Measurements from ENCODE around the gene ABCF2. TPM values are rescaled to one million over a fixed set of nuclear protein-coding genes. Genes with fewer than 3 reads are reported as not detected.

The ABCF2 gene
- total RNA-seq, 1 donor from 2014 or later: 85.4 TPM

DNA sequence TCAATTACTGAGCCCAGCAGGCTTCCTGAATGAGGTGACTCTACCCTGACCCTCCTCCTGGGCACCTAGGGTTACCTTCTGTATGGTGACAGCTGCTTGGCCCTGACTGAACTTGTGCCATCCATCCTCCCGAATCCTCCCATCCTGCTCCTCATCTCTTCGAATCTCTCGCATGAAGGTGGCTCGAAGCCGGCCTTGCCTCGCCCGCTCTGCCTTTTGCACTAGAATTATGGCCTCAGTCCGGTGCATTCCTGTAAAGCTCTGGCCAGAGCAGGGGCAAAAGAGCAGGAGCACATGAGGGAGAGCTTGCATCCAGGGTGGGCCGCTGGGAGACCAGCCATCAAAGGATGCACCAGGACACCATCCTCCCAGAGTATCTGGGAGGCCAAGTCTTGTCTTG lies 24.2 kb downstream of the ABCF2 start:
- H3K27ac Mint-ChIP-seq: no peak overlapping the region
- peaks cover 13% of the 10 kb centered on the region for H3K4me1 Mint-ChIP-seq (ENCODE audit: low read depth)
- H3K36me3 Mint-ChIP-seq (ENCODE audit: low read depth): no peaks in the 10 kb centered on the region
- no peaks in the 10 kb centered on the region for H3K9me3 Mint-ChIP-seq
- DNase-seq (ENCODE audit: low spot score): no peak
- peaks cover 13% of the 10 kb centered on the region for H3K27me3 Mint-ChIP-seq (ENCODE audit: insufficient read depth)
- intact Hi-C loops (cut with micrococcal nuclease): no loop called here
- no peak overlapping the region for H3K4me3 Mint-ChIP-seq

DNA sequence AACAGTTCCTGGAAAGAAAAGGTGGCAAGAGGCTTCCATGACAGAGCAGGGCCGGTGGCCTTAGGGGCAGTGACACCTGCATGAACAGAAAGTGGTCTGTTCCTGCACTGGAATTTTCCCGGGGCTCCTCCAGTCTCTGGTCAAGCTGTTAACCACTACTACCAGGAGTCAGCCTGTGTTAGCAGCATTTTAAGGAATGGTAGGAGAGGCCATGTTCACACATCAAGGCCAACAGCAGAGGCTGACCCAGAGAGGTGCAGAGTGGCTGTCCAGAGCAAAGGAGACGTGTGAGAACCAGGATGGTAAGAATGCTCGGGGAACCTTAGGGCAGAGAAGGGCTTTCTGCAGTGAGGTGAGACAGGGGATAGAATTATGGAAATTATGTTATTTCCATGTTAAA lies 25.3 kb downstream of the ABCF2 start:
- no peak overlapping the region for H3K4me3 Mint-ChIP-seq
- intact Hi-C loops (cut with micrococcal nuclease): no loop called here
- peaks cover 2% of the 10 kb centered on the region for H3K4me1 Mint-ChIP-seq (ENCODE audit: low read depth)
- no peak for DNase-seq (ENCODE audit: low spot score)
- H3K27me3 Mint-ChIP-seq (ENCODE audit: insufficient read depth): peaks cover 12% of the 10 kb centered on the region
- H3K9me3 Mint-ChIP-seq: no peaks in the 10 kb centered on the region
- no peaks in the 10 kb centered on the region for H3K36me3 Mint-ChIP-seq (ENCODE audit: low read depth)
- H3K27ac Mint-ChIP-seq: no peak overlapping the region

DNA sequence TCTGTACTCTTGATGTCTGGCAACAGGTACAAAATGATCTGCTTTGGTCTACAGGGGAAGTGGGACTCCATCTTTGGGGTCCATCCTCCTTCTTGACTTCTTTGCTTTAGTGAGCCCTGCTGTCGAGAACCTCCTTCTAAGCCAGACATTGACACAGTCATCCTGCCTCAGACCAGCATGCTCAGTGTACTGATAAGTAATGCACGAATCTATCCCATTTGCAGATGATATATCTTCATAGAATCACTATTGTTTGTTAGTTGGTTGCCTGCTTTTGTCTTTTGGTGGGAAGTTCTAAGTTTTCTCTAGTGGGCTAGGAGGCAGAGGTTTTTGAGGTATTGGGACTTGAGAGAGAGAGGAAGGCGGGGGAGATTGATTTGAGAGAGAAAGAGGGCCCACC lies 25.7 kb downstream of the ABCF2 start:
- Mint-ChIP-seq H3K9me3 (no peaks in the 10 kb centered on the region), H3K27me3 (ENCODE audit: insufficient read depth) (peaks cover 10% of the 10 kb centered on the region), H3K4me3 (no peak overlapping the region), H3K36me3 (ENCODE audit: low read depth) (no peaks in the 10 kb centered on the region), H3K4me1 (ENCODE audit: low read depth) (no peaks in the 10 kb centered on the region), H3K27ac (no peak overlapping the region)
- DNase-seq (ENCODE audit: low spot score): no peak
- intact Hi-C loops (cut with micrococcal nuclease): no loop called here

GRCh38 chr7:151198945-151199848 lies 27.8 kb downstream of the ABCF2 start:
- Mint-ChIP-seq H3K27me3 (ENCODE audit: insufficient read depth) (peaks cover 14% of the 10 kb centered on the region), H3K36me3 (ENCODE audit: low read depth) (no peaks in the 10 kb centered on the region), H3K4me3 (no peak overlapping the region), H3K9me3 (no peaks in the 10 kb centered on the region), H3K4me1 (ENCODE audit: low read depth) (no peaks in the 10 kb centered on the region), H3K27ac (no peak overlapping the region)
- no peak for DNase-seq (ENCODE audit: low spot score)
- intact Hi-C loops (cut with micrococcal nuclease): no loop called here

DNA sequence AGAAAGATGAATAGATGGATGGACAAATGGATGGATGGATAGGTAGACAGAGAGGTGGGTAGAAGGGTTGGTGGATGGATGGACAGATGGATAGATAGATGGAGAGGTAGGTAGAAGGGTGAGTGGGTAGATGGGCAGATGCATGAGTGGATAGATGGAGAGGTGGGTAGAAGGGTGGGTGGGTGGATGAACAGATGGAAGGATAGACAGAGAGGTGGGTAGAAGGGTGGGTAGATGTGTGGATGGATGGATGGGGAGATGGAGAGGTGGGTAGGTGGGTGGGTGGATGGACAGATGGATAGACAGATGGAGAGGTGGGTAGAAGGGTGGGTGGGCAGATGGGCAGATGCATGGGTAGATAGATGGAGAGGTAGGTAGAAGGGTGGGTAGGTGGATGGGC lies 29.1 kb downstream of the ABCF2 start:
- intact Hi-C loops (cut with micrococcal nuclease): no loop called here
- H3K4me1 Mint-ChIP-seq (ENCODE audit: low read depth): no peaks in the 10 kb centered on the region
- no peaks in the 10 kb centered on the region for H3K9me3 Mint-ChIP-seq
- no peaks in the 10 kb centered on the region for H3K36me3 Mint-ChIP-seq (ENCODE audit: low read depth)
- no peak overlapping the region for H3K4me3 Mint-ChIP-seq
- peaks cover 10% of the 10 kb centered on the region for H3K27me3 Mint-ChIP-seq (ENCODE audit: insufficient read depth)
- no peak for DNase-seq (ENCODE audit: low spot score)
- H3K27ac Mint-ChIP-seq: no peak overlapping the region

- H3K4me3 Mint-ChIP-seq: no peak overlapping the region
- peaks cover 8% of the 10 kb centered on the region for H3K27me3 Mint-ChIP-seq (ENCODE audit: insufficient read depth)
- H3K4me1 Mint-ChIP-seq (ENCODE audit: low read depth): no peaks in the 10 kb centered on the region
- H3K36me3 Mint-ChIP-seq (ENCODE audit: low read depth): no peaks in the 10 kb centered on the region
- intact Hi-C loops (cut with micrococcal nuclease): no loop called here
- H3K9me3 Mint-ChIP-seq: no peaks in the 10 kb centered on the region
- no peak for DNase-seq (ENCODE audit: low spot score)
- H3K27ac Mint-ChIP-seq: no peak overlapping the region
Observed at GRCh38 chr7:151195616-151196450, 31.2 kb downstream of the ABCF2 start.

DNA sequence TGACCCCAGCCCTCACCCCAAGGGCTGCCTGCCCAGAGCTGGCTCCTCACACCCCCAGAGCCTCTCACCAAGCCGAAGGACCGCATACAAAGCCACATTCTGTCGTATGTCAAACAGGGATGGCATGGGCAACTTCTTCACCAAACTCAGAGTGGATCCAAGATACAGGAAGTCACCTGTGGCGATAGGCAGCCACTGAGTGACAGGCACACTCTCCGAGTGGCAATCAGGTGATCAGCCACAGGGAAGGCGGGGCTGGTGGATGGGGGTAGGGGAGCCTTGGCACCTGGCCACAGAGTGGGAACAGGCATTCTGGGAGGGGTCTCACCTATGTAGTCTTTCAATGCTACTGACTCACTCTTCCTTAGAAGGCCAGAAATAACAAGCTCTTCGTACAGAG lies 32.8 kb downstream of the ABCF2 start:
- no peak for DNase-seq (ENCODE audit: low spot score)
- Mint-ChIP-seq H3K4me3 (no peak overlapping the region), H3K27me3 (ENCODE audit: insufficient read depth) (peaks cover 13% of the 10 kb centered on the region), H3K4me1 (ENCODE audit: low read depth) (no peaks in the 10 kb centered on the region), H3K36me3 (ENCODE audit: low read depth) (no peaks in the 10 kb centered on the region), H3K27ac (no peak overlapping the region), H3K9me3 (no peaks in the 10 kb centered on the region)
- intact Hi-C loops (cut with micrococcal nuclease): no loop called here

GRCh38 chr7:151193203-151193978 lies 33.6 kb downstream of the ABCF2 start:
- Mint-ChIP-seq H3K27me3 (ENCODE audit: insufficient read depth) (peaks cover 13% of the 10 kb centered on the region), H3K9me3 (no peaks in the 10 kb centered on the region), H3K4me1 (ENCODE audit: low read depth) (no peaks in the 10 kb centered on the region), H3K36me3 (ENCODE audit: low read depth) (no peaks in the 10 kb centered on the region), H3K4me3 (no peak overlapping the region), H3K27ac (no peak overlapping the region)
- intact Hi-C loops (cut with micrococcal nuclease): no loop called here
- no peak for DNase-seq (ENCODE audit: low spot score)

- DNase-seq (ENCODE audit: low spot score): no peak
- H3K27ac Mint-ChIP-seq: no peak overlapping the region
- no peaks in the 10 kb centered on the region for H3K4me1 Mint-ChIP-seq (ENCODE audit: low read depth)
- H3K9me3 Mint-ChIP-seq: no peaks in the 10 kb centered on the region
- peaks cover 13% of the 10 kb centered on the region for H3K27me3 Mint-ChIP-seq (ENCODE audit: insufficient read depth)
- no peak overlapping the region for H3K4me3 Mint-ChIP-seq
- no peaks in the 10 kb centered on the region for H3K36me3 Mint-ChIP-seq (ENCODE audit: low read depth)
- intact Hi-C loops (cut with micrococcal nuclease): no loop called here
Observed at GRCh38 chr7:151192002-151192539, 34.9 kb downstream of the ABCF2 start.

- no peak for DNase-seq (ENCODE audit: low spot score)
- no peaks in the 10 kb centered on the region for H3K4me1 Mint-ChIP-seq (ENCODE audit: low read depth)
- no peak overlapping the region for H3K27ac Mint-ChIP-seq
- no peak overlapping the region for H3K4me3 Mint-ChIP-seq
- no peaks in the 10 kb centered on the region for H3K36me3 Mint-ChIP-seq (ENCODE audit: low read depth)
- intact Hi-C loops (cut with micrococcal nuclease): no loop called here
- H3K27me3 Mint-ChIP-seq (ENCODE audit: insufficient read depth): peaks cover 13% of the 10 kb centered on the region
- no peaks in the 10 kb centered on the region for H3K9me3 Mint-ChIP-seq
Observed at GRCh38 chr7:151191544-151191943, 35.5 kb downstream of the ABCF2 start.

- peaks cover 7% of the 10 kb centered on the region for H3K27me3 Mint-ChIP-seq (ENCODE audit: insufficient read depth)
- no peak for DNase-seq (ENCODE audit: low spot score)
- no peak overlapping the region for H3K27ac Mint-ChIP-seq
- intact Hi-C loops (cut with micrococcal nuclease): no loop called here
- no peaks in the 10 kb centered on the region for H3K36me3 Mint-ChIP-seq (ENCODE audit: low read depth)
- H3K9me3 Mint-ChIP-seq: no peaks in the 10 kb centered on the region
- H3K4me1 Mint-ChIP-seq (ENCODE audit: low read depth): no peaks in the 10 kb centered on the region
- no peak overlapping the region for H3K4me3 Mint-ChIP-seq
Observed at GRCh38 chr7:151189038-151189437, 38.0 kb downstream of the ABCF2 start.

GRCh38 chr7:151188252-151188542 lies 38.8 kb downstream of the ABCF2 start:
- no peaks in the 10 kb centered on the region for H3K4me1 Mint-ChIP-seq (ENCODE audit: low read depth)
- DNase-seq (ENCODE audit: low spot score): no peak
- H3K36me3 Mint-ChIP-seq (ENCODE audit: low read depth): no peaks in the 10 kb centered on the region
- H3K4me3 Mint-ChIP-seq: no peak overlapping the region
- intact Hi-C loops (cut with micrococcal nuclease): no loop called here
- H3K27ac Mint-ChIP-seq: no peak overlapping the region
- H3K27me3 Mint-ChIP-seq (ENCODE audit: insufficient read depth): peaks cover 7% of the 10 kb centered on the region
- H3K9me3 Mint-ChIP-seq: no peaks in the 10 kb centered on the region

Data from activated T-helper 1 cell treated with anti-CD3 and anti-CD28 coated beads, Interleukin-12 subunit alpha, Interleukin-12 subunit beta, Interleukin-2, Interleukin-4 antibody, amounts not matched to agents 30 ng/mL and 10 ng/mL and 1 ng/mL, durations not matched to agents 14 hours and 24 hours and 36 hours (primary cell).